Rectal smooth muscle tissue (tissue), 1 donor: ENCODE measurements around the gene SLC2A11.
A peak's percentile ranks its signal among the peaks of the same experiment; 100 is the strongest.
"Not testable (repeated sequence)": the region's sequence is repeated elsewhere in the genome, so short reads cannot be mapped to it uniquely, and the experiment has no call there.

Experiments
- H3K27ac ChIP-seq: one replicate; pipeline ENCODE4 v1.7.0; 2013; ENCODE audit warnings: low read depth, low read length, inconsistent platforms
- H3K27me3 ChIP-seq: one replicate; pipeline ENCODE4 v1.7.0; 2013; ENCODE audit warnings: low read length; ENCODE audit not compliant: control insufficient read depth, insufficient read depth
- H3K36me3 ChIP-seq: one replicate; pipeline ENCODE4 v1.7.0; 2013; ENCODE audit warnings: low read length; ENCODE audit not compliant: control insufficient read depth, insufficient read depth
- H3K4me1 ChIP-seq: one replicate; pipeline ENCODE4 v1.7.0; 2013; ENCODE audit warnings: low read length; ENCODE audit not compliant: control insufficient read depth, insufficient read depth
- H3K4me3 ChIP-seq: one replicate; pipeline ENCODE4 v1.7.0; 2013; ENCODE audit warnings: low read length
- H3K9ac ChIP-seq: one replicate; pipeline ENCODE4 v1.7.0; 2013; ENCODE audit warnings: low read length

SLC2A11 gene

DNA sequence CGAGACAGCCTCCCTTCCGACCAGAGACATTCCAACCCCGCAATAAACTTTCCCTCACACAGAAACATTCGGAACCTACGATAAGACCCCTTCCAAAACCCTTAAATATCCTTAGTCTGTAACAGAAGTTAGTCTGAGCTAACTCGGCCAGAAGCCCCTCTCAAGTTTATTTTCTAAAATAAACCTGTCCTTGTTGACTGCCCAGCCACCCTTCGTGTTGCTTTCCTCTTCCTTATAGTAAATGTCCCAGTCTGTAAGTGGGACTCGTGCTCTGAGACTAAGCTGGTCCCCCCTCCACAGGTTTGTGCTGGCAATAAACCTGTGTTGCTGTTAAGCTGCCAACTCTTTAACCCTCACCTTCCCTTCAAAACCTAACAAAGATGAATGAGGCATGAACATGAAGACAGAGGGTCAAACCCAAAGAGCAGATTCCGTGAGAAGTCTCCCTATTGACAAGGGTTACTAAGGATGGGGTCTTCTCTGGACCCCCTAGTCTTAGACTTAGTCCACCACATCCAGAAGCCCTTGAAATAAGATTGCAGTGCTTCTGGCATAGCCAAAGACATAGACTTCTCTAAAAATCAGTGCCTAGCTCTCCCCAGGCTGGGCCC lies 54.7 kb downstream of the SLC2A11 start:
- Histone ChIP-seq H3K9ac (no peak overlapping the region), H3K27me3 (no peaks in the 10 kb centered on the region), H3K36me3 (no peaks in the 10 kb centered on the region), H3K27ac (no peak overlapping the region), H3K4me3 (no peak overlapping the region), H3K4me1 (peaks cover 5% of the 10 kb centered on the region)

DNA sequence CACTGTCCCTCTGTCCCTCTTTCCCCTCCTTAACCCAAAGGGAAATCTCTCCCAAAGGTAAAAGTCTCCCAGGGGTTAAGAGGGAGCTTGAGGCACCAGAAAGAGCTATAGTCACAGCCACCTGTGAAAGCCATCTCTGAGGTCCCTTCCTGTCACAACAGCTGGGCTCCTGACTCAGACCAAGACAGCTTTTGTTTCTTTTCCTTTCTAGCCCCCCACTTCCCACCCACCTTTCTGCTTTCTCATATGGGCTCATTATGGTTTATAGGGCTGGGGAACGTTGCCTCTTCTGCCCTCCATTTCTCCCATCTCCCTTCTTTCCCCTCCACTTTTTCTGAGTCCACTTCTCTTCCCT lies 55.6 kb downstream of the SLC2A11 start:
- Histone ChIP-seq H3K4me1 (peaks cover 5% of the 10 kb centered on the region), H3K27me3 (no peaks in the 10 kb centered on the region), H3K9ac (peak overlapping the region; percentile 86), H3K36me3 (no peaks in the 10 kb centered on the region), H3K4me3 (peak overlapping the region; percentile 82), H3K27ac (peak overlapping the region; percentile 90)

DNA sequence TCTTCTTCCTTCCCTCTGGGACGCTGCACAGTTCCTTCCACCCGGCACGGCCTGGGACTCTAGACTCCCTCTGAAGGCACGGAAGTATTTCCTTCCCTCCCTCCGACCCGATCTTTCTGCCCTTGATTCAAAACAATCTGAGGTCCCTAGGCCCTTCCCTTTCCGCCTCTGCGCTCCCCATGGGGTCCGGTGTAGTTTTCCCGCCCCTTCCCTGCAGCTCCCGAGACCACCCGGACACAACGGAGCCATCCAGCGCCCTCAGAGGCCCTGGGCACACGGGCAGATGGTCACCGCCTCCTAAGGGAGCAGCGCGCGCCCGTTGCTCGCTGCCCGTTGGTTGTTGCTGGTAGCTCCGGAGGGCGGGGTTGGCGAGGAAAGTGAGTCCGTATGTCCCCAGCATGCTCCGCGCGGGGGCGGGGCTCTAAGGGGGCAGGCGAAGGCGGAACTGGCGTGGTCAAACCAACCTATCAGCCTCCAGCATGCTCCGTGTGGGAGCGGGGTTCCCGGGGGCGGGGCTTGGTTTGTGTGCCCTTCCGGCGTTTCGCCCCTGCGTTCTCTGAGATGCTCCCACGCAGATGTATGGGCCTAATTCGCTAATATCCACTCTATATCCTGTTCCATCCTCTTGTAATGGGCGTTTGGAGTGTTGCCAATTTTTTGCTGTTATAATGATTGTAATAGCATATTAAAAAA lies 56.1 kb downstream of the SLC2A11 start:
- Histone ChIP-seq H3K36me3 (no peaks in the 10 kb centered on the region), H3K27me3 (no peaks in the 10 kb centered on the region), H3K27ac (peak overlapping the region; percentile 90), H3K9ac (peak overlapping the region; percentile 86), H3K4me3 (peak overlapping the region; percentile 82), H3K4me1 (peaks cover 5% of the 10 kb centered on the region)

DNA sequence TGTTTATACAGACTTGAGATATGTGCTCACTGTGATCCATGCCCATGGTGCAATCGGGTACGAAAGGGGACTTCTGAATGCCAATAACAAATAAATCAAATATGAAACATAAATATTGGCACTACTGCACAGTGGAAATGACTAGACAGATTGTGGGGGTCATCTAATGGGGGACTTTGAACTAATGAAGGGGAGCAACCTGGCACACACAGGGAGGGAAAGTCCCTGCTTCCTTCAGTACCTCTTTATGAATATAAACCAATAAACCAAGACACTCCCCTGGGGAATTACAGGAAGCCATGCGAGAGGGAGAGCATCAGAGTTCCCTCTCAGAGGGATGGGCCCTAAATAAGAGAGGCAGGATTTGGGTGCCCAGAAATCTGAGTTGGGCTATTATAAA lies 57.6 kb downstream of the SLC2A11 start:
- Histone ChIP-seq H3K9ac (no peak overlapping the region), H3K4me1 (peaks cover 5% of the 10 kb centered on the region), H3K4me3 (no peak overlapping the region), H3K36me3 (peaks cover 2% of the 10 kb centered on the region), H3K27me3 (no peaks in the 10 kb centered on the region), H3K27ac (no peak overlapping the region)

DNA sequence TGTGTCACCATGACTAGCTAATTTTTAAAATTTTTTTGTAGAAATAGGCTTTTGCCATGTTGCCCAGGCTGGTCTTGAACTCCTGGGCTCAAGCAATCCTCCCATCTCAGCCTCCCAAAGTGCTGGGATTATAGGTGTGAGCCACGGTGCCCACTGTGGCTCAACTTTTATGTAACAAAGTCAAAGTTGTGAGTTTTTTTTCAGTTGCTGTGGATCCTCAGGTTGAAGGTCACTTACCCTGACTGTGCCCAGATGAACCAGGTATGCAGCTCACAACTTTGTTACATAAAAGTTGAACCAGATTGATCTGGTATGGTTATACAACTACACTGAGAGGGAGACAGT lies 62.6 kb downstream of the SLC2A11 start:
- H3K9ac ChIP-seq, H3K4me3 ChIP-seq, H3K27me3 ChIP-seq, H3K4me1 ChIP-seq: not testable (repeated sequence)
- Histone ChIP-seq H3K36me3 (peaks cover 11% of the 10 kb centered on the region), H3K27ac (peak overlapping the region; percentile 61)

DNA sequence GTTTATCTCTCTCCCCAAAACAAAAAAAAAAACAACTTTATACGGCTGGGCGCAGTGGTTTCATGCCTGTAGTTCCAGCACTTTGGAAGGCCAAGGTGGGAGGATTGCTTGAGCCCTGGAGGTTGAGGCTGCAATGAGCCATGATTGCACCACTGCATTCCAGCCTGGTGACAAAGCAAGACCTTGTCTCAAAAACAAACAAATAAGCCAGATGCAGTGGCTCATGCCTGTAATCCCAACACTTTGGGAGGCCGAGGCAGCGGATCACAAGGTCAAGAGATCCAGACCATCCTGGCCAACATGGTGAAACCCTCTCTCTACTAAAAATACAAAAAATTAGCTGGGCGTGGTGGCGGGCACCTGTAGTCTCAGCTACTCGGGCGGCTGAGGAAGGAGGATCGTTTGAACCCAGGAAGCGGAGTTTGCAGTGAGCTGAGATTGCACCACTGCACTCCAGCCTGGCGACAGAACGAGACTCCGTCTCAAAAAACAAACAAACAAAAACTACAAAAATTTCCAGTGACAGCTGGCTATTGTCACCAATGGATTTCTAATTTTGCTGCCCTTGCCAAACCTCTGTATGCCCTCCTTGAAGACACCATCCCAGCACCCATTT lies 64.0 kb downstream of the SLC2A11 start:
- not testable (repeated sequence) for H3K27me3 ChIP-seq, H3K9ac ChIP-seq, H3K27ac ChIP-seq, H3K4me3 ChIP-seq, H3K4me1 ChIP-seq
- peaks cover 19% of the 10 kb centered on the region for H3K36me3 ChIP-seq

DNA sequence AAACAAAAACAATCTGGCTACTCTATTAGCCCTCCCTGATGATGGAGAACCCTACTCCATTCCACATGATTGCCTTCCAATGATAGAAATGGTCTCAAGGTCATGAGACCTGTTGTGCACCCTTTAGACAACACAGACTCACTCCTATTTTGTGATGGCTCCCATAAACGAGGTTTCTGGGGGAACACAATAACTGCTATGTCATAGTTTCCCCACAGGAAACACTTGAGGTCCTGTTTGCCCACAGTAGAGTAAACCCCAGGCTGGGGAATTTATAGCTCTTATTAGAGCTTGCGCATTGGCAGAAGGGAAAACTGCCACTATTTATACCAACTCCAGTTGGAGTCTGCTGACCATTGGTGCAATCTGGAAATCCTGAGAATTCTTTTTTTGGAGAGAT lies 65.2 kb downstream of the SLC2A11 start:
- H3K4me3 ChIP-seq, result no peak overlapping the region
- peaks cover 19% of the 10 kb centered on the region for H3K36me3 ChIP-seq
- no peak overlapping the region for H3K9ac ChIP-seq
- H3K27me3 ChIP-seq, result no peaks in the 10 kb centered on the region
- no peaks in the 10 kb centered on the region for H3K4me1 ChIP-seq
- H3K27ac ChIP-seq, result no peak overlapping the region

DNA sequence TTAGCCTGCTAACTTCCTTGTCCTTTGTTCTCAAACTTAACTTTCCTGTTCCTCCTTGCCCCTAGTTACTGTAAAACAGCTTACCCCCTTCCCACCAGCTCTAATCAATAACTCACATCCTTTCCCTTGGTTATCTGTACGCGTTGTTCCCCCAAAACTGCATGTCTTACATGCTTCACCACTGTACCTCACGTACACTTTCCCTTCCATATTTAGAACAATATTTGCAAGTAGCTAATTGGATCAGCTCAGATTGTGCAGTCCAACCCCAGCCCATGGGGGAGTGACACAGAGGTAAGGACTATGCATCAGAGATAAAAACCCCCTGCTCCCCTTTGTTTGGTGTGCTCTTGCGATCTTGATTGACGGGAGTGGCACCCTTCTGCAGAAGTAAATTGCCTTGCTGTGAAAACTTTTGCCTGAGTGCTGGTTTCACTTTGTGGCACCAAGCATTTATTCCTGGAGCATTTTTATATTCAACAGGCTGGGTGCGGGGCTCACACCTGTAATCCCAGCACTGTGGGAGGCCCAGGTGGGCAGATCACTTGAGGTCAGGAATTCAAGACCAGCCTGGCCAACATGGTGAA lies 67.4 kb downstream of the SLC2A11 start:
- no peak overlapping the region for H3K27ac ChIP-seq
- no peaks in the 10 kb centered on the region for H3K4me1 ChIP-seq
- peaks cover 23% of the 10 kb centered on the region for H3K36me3 ChIP-seq
- no peak overlapping the region for H3K9ac ChIP-seq
- no peaks in the 10 kb centered on the region for H3K27me3 ChIP-seq
- no peak overlapping the region for H3K4me3 ChIP-seq

DNA sequence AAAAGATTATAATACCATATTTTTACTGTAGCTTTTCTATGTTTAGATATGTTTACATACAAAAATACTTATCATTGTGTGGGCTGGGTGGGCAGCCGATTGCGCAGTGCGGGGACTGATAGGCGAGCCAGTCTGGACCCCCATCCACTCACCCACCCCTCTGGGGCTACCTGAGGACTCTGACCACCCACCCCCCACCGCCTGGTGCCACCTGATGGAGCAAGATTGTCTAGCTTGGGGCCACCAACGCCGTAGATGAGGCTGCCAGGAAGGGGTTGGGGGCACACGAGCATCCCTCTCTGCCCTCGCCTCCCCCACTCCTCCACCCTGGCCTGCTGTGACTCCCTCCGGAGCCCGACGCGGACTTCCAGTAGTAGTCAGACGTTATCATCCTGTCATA lies 68.9 kb downstream of the SLC2A11 start:
- peaks cover 25% of the 10 kb centered on the region for H3K36me3 ChIP-seq
- H3K4me1 ChIP-seq, result no peaks in the 10 kb centered on the region
- H3K27me3 ChIP-seq, result no peaks in the 10 kb centered on the region
- no peak overlapping the region for H3K27ac ChIP-seq
- no peak overlapping the region for H3K9ac ChIP-seq
- H3K4me3 ChIP-seq, result no peak overlapping the region
